ENCODE data around the gene COMMD10. TPM values are rescaled to one million over a fixed set of nuclear protein-coding genes. Genes with fewer than 3 reads are reported as not detected.

COMMD10 gene
- total RNA-seq, 3 donors from 2014 or later (not counting 1 experiment from before 2014, with no cell fraction given): 28.7 to 41.1 (median 35.1) TPM

GRCh38 chr5:116216246-116216645, 131.4 kb downstream of the COMMD10 start:
- Mint-ChIP-seq H3K4me3 (no peak overlapping the region), H3K27ac (no peak overlapping the region), H3K9me3 (no peaks in the 10 kb centered on the region), H3K27me3 (ENCODE audit: low read depth in 2 of 2) (no peaks in the 10 kb centered on the region), H3K36me3 (no peaks in the 10 kb centered on the region), H3K4me1 (peaks cover 2 to 6% of the 10 kb centered on the region in 2 donors)
- Histone ChIP-seq H3K4me3 (ENCODE audit: low read length) (no peak overlapping the region), H3K27ac (ENCODE audit: low read length) (no peak overlapping the region), H3K9me3 (ENCODE audit: control insufficient read depth, insufficient read depth, low read length) (no peaks in the 10 kb centered on the region), H3K4me1 (ENCODE audit: control insufficient read depth, insufficient read depth, low read length) (no peaks in the 10 kb centered on the region), H3K36me3 (ENCODE audit: control insufficient read depth, insufficient read depth, low read length) (no peaks in the 10 kb centered on the region), H3K27me3 (ENCODE audit: control insufficient read depth, insufficient read depth, low read length) (no peaks in the 10 kb centered on the region)
- intact Hi-C loops (cut with micrococcal nuclease): no loop called here
- ATAC-seq: no peak
- no peak for TF ChIP-seq CTCF (IDR thresholded peaks at IDR 0.05)
- DNase-seq: no peak
- 96% methylated on average over 5 of the region's 5 CpGs for WGBS (ENCODE audit: insufficient coverage)

- TF ChIP-seq CTCF (IDR thresholded peaks at IDR 0.05): no peak
- no peak for DNase-seq
- Mint-ChIP-seq H3K4me3 (no peak overlapping the region), H3K27ac (no peak overlapping the region), H3K27me3 (ENCODE audit: low read depth in 2 of 2) (no peaks in the 10 kb centered on the region), H3K9me3 (peaks cover 0 to 4% of the 10 kb centered on the region in 2 donors), H3K4me1 (peaks cover 14 to 28% of the 10 kb centered on the region in 2 donors), H3K36me3 (peaks cover 7% of the 10 kb centered on the region)
- no peak overlapping the region for H3K27ac ChIP-seq (ENCODE audit: low read length)
- ATAC-seq: no peak
- H3K9me3 ChIP-seq (ENCODE audit: control insufficient read depth, insufficient read depth, low read length): peaks cover 4% of the 10 kb centered on the region
- peaks cover 2% of the 10 kb centered on the region for H3K36me3 ChIP-seq (ENCODE audit: control insufficient read depth, insufficient read depth, low read length)
- no peaks in the 10 kb centered on the region for H3K27me3 ChIP-seq (ENCODE audit: control insufficient read depth, insufficient read depth, low read length)
- intact Hi-C loops (cut with micrococcal nuclease): no loop called here
- no peaks in the 10 kb centered on the region for H3K4me1 ChIP-seq (ENCODE audit: control insufficient read depth, insufficient read depth, low read length)
- no peak overlapping the region for H3K4me3 ChIP-seq (ENCODE audit: low read length)
Observed at GRCh38 chr5:116225281-116225922, 140.6 kb downstream of the COMMD10 start.

- Mint-ChIP-seq H3K4me3 (no peak overlapping the region), H3K4me1 (peaks cover 10 to 26% of the 10 kb centered on the region in 2 donors), H3K9me3 (peaks cover 0 to 3% of the 10 kb centered on the region in 2 donors), H3K36me3 (peaks cover 4% of the 10 kb centered on the region), H3K27ac (no peak overlapping the region), H3K27me3 (ENCODE audit: low read depth in 2 of 2) (no peaks in the 10 kb centered on the region)
- DNase-seq (no peak), ATAC-seq (no peak)
- no peak for TF ChIP-seq CTCF (IDR thresholded peaks at IDR 0.05)
- WGBS (ENCODE audit: insufficient coverage): 70% methylated on average over 2 of the region's 3 CpGs
- Histone ChIP-seq H3K4me3 (ENCODE audit: low read length) (no peak overlapping the region), H3K36me3 (ENCODE audit: control insufficient read depth, insufficient read depth, low read length) (peaks cover 2% of the 10 kb centered on the region), H3K4me1 (ENCODE audit: control insufficient read depth, insufficient read depth, low read length) (no peaks in the 10 kb centered on the region), H3K27ac (ENCODE audit: low read length) (no peak overlapping the region), H3K9me3 (ENCODE audit: control insufficient read depth, insufficient read depth, low read length) (peaks cover 4% of the 10 kb centered on the region), H3K27me3 (ENCODE audit: control insufficient read depth, insufficient read depth, low read length) (no peaks in the 10 kb centered on the region)
- intact Hi-C loops (cut with micrococcal nuclease): no loop called here
Observed at GRCh38 chr5:116229131-116229689, 144.4 kb downstream of the COMMD10 start.

- no peak for ATAC-seq
- WGBS (ENCODE audit: insufficient coverage): 100% methylated on average over 2 of the region's 2 CpGs
Observed at GRCh38 chr5:116231288-116231687, 146.5 kb downstream of the COMMD10 start.

More at GRCh38 chr5:116231288-116231687, 146.5 kb downstream of the COMMD10 start:
- H3K27ac ChIP-seq (ENCODE audit: low read length): no peak overlapping the region
- no peaks in the 10 kb centered on the region for H3K9me3 ChIP-seq (ENCODE audit: control insufficient read depth, insufficient read depth, low read length)
- no peak overlapping the region for H3K27ac Mint-ChIP-seq
- intact Hi-C loops (cut with micrococcal nuclease): no loop called here
- no peaks in the 10 kb centered on the region for H3K36me3 Mint-ChIP-seq
- H3K4me1 Mint-ChIP-seq: peaks cover 0 to 14% of the 10 kb centered on the region in 2 donors
- no peak overlapping the region for H3K4me3 Mint-ChIP-seq
- no peaks in the 10 kb centered on the region for H3K27me3 ChIP-seq (ENCODE audit: control insufficient read depth, insufficient read depth, low read length)
- no peaks in the 10 kb centered on the region for H3K4me1 ChIP-seq (ENCODE audit: control insufficient read depth, insufficient read depth, low read length)
- no peaks in the 10 kb centered on the region for H3K27me3 Mint-ChIP-seq (ENCODE audit: low read depth in 2 of 2)
- no peaks in the 10 kb centered on the region for H3K9me3 Mint-ChIP-seq
- H3K4me3 ChIP-seq (ENCODE audit: low read length): no peak overlapping the region
- peaks cover 2% of the 10 kb centered on the region for H3K36me3 ChIP-seq (ENCODE audit: control insufficient read depth, insufficient read depth, low read length)
- TF ChIP-seq CTCF (IDR thresholded peaks at IDR 0.05): no peak
- no peak for DNase-seq
